PC-3 (cell line): ENCODE measurements around the gene CYP2A7.
"Not testable (repeated sequence)": the region's sequence is repeated elsewhere in the genome, so short reads cannot be mapped to it uniquely, and the experiment has no call there.

Source experiments
- EZH2phosphoT487 ChIP-seq: fragments of 300-600 bp; sonication (generic); IDR thresholded peaks from 2 replicates; pipeline ENCODE4 v1.6.1; 2018; ENCODE audit warnings: mild to moderate bottlenecking, antibody characterized with exemption, low read length, borderline replicate concordance
- TF ChIP-seq, protein P1 (sequence below): fragments of 300-600 bp; sonication (generic); conservative IDR thresholded peaks from 2 replicates; pipeline ENCODE4 v1.5.1; 2017; ENCODE audit warnings: antibody characterized with exemption, low read depth, mild to moderate bottlenecking, low read length

DNA sequence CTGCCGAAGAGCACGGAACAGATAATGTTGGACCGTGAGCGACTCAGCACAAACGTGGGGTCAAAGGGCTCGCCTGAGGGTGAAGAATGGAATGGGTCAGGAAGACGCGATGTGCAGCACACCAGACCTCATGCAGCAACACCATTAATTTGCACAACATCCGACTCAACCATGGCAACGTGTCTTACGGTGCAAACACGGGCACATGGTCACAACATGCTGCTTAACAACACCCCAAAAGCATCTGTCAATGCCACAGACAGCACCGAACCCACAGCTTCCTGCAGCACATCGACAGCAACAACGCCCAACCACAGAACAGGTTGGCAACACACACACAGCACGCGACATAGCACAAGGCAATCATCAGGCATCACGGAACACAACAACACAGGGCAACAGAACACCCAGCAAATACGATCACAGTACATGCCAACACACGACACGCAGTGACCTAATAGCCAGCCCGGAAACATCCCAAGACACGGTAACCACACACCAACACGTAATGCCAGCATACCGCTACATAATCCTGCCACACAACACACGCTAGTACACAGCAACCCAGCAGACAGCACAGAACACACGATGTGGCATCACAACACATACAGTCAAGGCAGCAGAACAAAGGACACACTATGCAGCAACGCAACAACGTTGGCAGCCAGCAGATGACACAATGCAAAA is 55.2 kb downstream of the CYP2A7 start:
- TF ChIP-seq, protein P1, sequence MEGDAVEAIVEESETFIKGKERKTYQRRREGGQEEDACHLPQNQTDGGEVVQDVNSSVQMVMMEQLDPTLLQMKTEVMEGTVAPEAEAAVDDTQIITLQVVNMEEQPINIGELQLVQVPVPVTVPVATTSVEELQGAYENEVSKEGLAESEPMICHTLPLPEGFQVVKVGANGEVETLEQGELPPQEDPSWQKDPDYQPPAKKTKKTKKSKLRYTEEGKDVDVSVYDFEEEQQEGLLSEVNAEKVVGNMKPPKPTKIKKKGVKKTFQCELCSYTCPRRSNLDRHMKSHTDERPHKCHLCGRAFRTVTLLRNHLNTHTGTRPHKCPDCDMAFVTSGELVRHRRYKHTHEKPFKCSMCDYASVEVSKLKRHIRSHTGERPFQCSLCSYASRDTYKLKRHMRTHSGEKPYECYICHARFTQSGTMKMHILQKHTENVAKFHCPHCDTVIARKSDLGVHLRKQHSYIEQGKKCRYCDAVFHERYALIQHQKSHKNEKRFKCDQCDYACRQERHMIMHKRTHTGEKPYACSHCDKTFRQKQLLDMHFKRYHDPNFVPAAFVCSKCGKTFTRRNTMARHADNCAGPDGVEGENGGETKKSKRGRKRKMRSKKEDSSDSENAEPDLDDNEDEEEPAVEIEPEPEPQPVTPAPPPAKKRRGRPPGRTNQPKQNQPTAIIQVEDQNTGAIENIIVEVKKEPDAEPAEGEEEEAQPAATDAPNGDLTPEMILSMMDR: not testable (repeated sequence)
- TF ChIP-seq EZH2phosphoT487: not testable (repeated sequence)
